CD4-positive, alpha-beta T cell treated with Interleukin-12 subunit alpha and Interleukin-12 subunit beta, for 1 hour (primary cell): ENCODE data around the gene SCGB1A1.
A peak's percentile ranks its signal among the peaks of the same experiment; 100 is the strongest.

Experiments used
- DNase-seq: peaks from one replicate; pipeline ENCODE4 v3.0.0-alpha.2; 2020

SCGB1A1 gene

GRCh38 chr11:62398011-62398994 lies 20.5 kb upstream of the SCGB1A1 start:
- no peak for DNase-seq

- no peak for DNase-seq
Observed at GRCh38 chr11:62399172-62399877, 19.5 kb upstream of the SCGB1A1 start.

- no peak for DNase-seq
Observed at GRCh38 chr11:62399878-62400266, 19.0 kb upstream of the SCGB1A1 start.

- DNase-seq, result no peak
Observed at GRCh38 chr11:62400281-62400680, 18.6 kb upstream of the SCGB1A1 start.

GRCh38 chr11:62400760-62401159 lies 18.1 kb upstream of the SCGB1A1 start:
- DNase-seq, result no peak

GRCh38 chr11:62401356-62401755 lies 17.5 kb upstream of the SCGB1A1 start:
- DNase-seq, result no peak

- no peak for DNase-seq
Observed at GRCh38 chr11:62401811-62402210, 17.0 kb upstream of the SCGB1A1 start.

GRCh38 chr11:62402226-62402959 lies 16.4 kb upstream of the SCGB1A1 start:
- peak; percentile 61 for DNase-seq

- no peak for DNase-seq
Observed at GRCh38 chr11:62402960-62403730, 15.7 kb upstream of the SCGB1A1 start.

- no peak for DNase-seq
Observed at GRCh38 chr11:62404435-62404834, 14.4 kb upstream of the SCGB1A1 start.

- no peak for DNase-seq
Observed at GRCh38 chr11:62404901-62405300, 13.9 kb upstream of the SCGB1A1 start.

GRCh38 chr11:62406034-62406433 lies 12.8 kb upstream of the SCGB1A1 start:
- DNase-seq, result no peak

GRCh38 chr11:62409831-62410230 lies 9.0 kb upstream of the SCGB1A1 start:
- DNase-seq, result no peak

- no peak for DNase-seq
Observed at GRCh38 chr11:62410972-62411371, 7.9 kb upstream of the SCGB1A1 start.

- DNase-seq, result no peak
Observed at GRCh38 chr11:62411524-62411923, 7.3 kb upstream of the SCGB1A1 start.

- no peak for DNase-seq
Observed at GRCh38 chr11:62413060-62413696, 5.7 kb upstream of the SCGB1A1 start.

- no peak for DNase-seq
Observed at GRCh38 chr11:62416596-62416995, 2.2 kb upstream of the SCGB1A1 start.

GRCh38 chr11:62418136-62418535 lies 697 bp upstream of the SCGB1A1 start:
- DNase-seq, result no peak

GRCh38 chr11:62419314-62419929 lies 589 bp downstream of the SCGB1A1 start:
- no peak for DNase-seq

- DNase-seq, result no peak
Observed at GRCh38 chr11:62419943-62420342, 1.1 kb downstream of the SCGB1A1 start.

GRCh38 chr11:62420882-62421281 lies 2.0 kb downstream of the SCGB1A1 start:
- DNase-seq, result no peak

- DNase-seq, result no peak
Observed at GRCh38 chr11:62421996-62422395, 3.2 kb downstream of the SCGB1A1 start.
